Stomach (tissue), 9 donors: ENCODE results near the gene SNAP47. TPM values are rescaled to one million over a fixed set of nuclear protein-coding genes. Genes with fewer than 3 reads are reported as not detected.

Source experiments
- DNase-seq, 2 donors: peaks; one replicate each; pipeline versions ENCODE4 v3.0.0 to v3.0.0-alpha.2; 2013 to 2019
- H3K27ac ChIP-seq, 5 donors: fragments of 200-600 bp in 4 of 5; sonication (generic) in 4 of 5; one replicate each; pipeline ENCODE4 v1.5.1; 2013 to 2019; ENCODE audit warnings: mild to moderate bottlenecking in 1 of 5, moderate library complexity in 1 of 5
- H3K27me3 ChIP-seq, 3 donors: fragments of 200-600 bp; sonication (generic); one replicate each; pipeline ENCODE4 v1.5.1; 2017 to 2019; ENCODE audit warnings: mixed run types in 1 of 3
- H3K36me3 ChIP-seq, 4 donors: fragments of 200-600 bp; sonication (generic); 1 replicate in 3 of 4; 2 replicates in 1 of 4; pipeline ENCODE4 v1.5.1; 2016 to 2019
- H3K4me1 ChIP-seq, 4 donors: fragments of 200-600 bp; sonication (generic); one replicate each; pipeline ENCODE4 v1.5.1; 2016 to 2019
- H3K4me3 ChIP-seq, 4 donors: fragments of 200-600 bp; sonication (generic) in 3 of 4; one replicate each; pipeline ENCODE4 v1.5.1; 2016 to 2019; ENCODE audit warnings: mild to moderate bottlenecking in 1 of 4
- H3K9me3 ChIP-seq, 4 donors: fragments of 200-600 bp; sonication (generic); one replicate each; pipeline ENCODE4 v1.5.1; 2016 to 2019
- EP300 ChIP-seq: sonication (generic); formaldehyde crosslinking; IDR thresholded peaks from one replicate; pipeline ENCODE4 v1.6.1; 2017; ENCODE audit warnings: antibody characterized with exemption
- POLR2A ChIP-seq, 4 donors: fragments of 450-650 bp; IDR thresholded peaks; one replicate each; pipeline ENCODE4 v1.6.1; 2016; ENCODE audit warnings: antibody characterized with exemption in 4 of 4, control low read depth in 2 of 4, mild to moderate bottlenecking in 1 of 4, moderate library complexity in 1 of 4
- POLR2AphosphoS5 ChIP-seq, 3 donors: sonication (generic); formaldehyde crosslinking; IDR thresholded peaks; one replicate each; pipeline ENCODE4 v1.6.1; 2016; ENCODE audit warnings: antibody characterized with exemption in 3 of 3
- WGBS, 5 donors: extraction: QIAGEN DNeasy Blood & Tissue Kit in 3 of 5; methylation state at CpG; one replicate each; pipeline versions ENCODE4 v1.1.5 to v1.1.7; 2013 to 2018; 5-methylcytosine and 5-hydroxymethylcytosine counted together
- intact Hi-C: fragments of 100-400 bp; cut with DNase I; formaldehyde crosslinking; loops from one replicate; pipeline ENCODE4 v1.15.1; 2023; ENCODE audit warnings: low total_unique reads
- polyA plus RNA-seq, 3 donors: library from polyadenylated mRNA; stranded (reverse); fragments of 200-250 nt; gene quantifications; one replicate each; pipeline ENCODE4 v1.2.3, GENCODE V29; 2013
- total RNA-seq, 5 donors: library from RNA; depleted of rRNA; stranded (reverse); fragments of >200 nt; gene quantifications; one replicate each; pipeline versions ENCODE4 v1.1.0 to v1.2.3, GENCODE V29; 2014 to 2016
- TF ChIP-seq, protein P1 (sequence below), 7 experiments: fragments of 450-650 bp in 4 of 7; fragments of 200-600 bp in 3 of 7; sonication (generic) in 3 of 7; IDR thresholded peaks; one replicate each; pipeline ENCODE4 v1.5.1; 2016 to 2019; ENCODE audit warnings: antibody characterized with exemption in 7 of 7, control low read depth in 2 of 7, mild to moderate bottlenecking in 1 of 7
- donor health status: healthy with polysubstance abuse.
- donor health status: Bipolar disorder and iron deficiency.
- donor health status: healthy.

SNAP47 gene
- total and polyA plus RNA-seq, 8 donors: 13.7 to 117 (median 27.3) TPM

DNA sequence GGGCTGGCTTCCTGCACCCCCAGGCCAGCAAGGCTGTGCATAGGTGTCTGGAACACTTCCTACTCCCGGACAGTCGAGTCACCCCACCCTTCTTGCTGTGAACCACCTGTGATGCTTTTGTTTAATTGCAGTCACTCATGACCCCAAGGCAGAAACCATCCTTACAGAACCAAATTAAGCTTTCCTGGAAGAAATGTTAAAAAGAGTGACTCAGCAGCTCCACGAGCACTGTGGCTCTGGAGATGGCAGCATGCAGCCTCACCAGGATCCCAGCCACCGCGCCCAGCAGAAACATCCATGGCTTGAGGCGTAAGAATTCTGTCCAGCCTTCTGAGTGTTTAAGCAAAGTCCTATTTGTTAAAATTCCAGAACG is 28.8 kb downstream of the SNAP47 start:
- Histone ChIP-seq H3K4me1 (peaks cover 15 to 65% (median 38%) of the 10 kb centered on the region in 4 donors), H3K27ac (peak overlapping the region in 1 of 5 donors; percentile 80), H3K4me3 (no peak overlapping the region), H3K27me3 (no peaks in the 10 kb centered on the region), H3K36me3 (peaks cover 35 to 79% (median 75%) of the 10 kb centered on the region in 4 donors), H3K9me3 (no peaks in the 10 kb centered on the region)
- no peak for DNase-seq
- 81 to 92% (median 89%) methylated on average over 7 of the region's 7 CpGs for WGBS, 5 donors
- TF ChIP-seq POLR2AphosphoS5 (IDR thresholded peaks at IDR 0.05): no peak
- intact Hi-C loops: loop anchor here (5.0 kb wide), 1 partner anchor 183 kb away; the partner anchor contains the start of gene WNT9A

- Histone ChIP-seq H3K9me3 (no peaks in the 10 kb centered on the region), H3K36me3 (peaks cover 29 to 79% (median 75%) of the 10 kb centered on the region in 4 donors), H3K4me1 (peaks cover 15 to 51% (median 31%) of the 10 kb centered on the region in 4 donors), H3K27ac (peak overlapping the region in 2 of 5 donors; percentile 10 to 37), H3K27me3 (no peaks in the 10 kb centered on the region), H3K4me3 (no peak overlapping the region)
- TF ChIP-seq POLR2A (IDR thresholded peaks at IDR 0.05): no peak
- TF ChIP-seq, protein P1, sequence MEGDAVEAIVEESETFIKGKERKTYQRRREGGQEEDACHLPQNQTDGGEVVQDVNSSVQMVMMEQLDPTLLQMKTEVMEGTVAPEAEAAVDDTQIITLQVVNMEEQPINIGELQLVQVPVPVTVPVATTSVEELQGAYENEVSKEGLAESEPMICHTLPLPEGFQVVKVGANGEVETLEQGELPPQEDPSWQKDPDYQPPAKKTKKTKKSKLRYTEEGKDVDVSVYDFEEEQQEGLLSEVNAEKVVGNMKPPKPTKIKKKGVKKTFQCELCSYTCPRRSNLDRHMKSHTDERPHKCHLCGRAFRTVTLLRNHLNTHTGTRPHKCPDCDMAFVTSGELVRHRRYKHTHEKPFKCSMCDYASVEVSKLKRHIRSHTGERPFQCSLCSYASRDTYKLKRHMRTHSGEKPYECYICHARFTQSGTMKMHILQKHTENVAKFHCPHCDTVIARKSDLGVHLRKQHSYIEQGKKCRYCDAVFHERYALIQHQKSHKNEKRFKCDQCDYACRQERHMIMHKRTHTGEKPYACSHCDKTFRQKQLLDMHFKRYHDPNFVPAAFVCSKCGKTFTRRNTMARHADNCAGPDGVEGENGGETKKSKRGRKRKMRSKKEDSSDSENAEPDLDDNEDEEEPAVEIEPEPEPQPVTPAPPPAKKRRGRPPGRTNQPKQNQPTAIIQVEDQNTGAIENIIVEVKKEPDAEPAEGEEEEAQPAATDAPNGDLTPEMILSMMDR (IDR thresholded peaks at IDR 0.05): no peak
- no peak for TF ChIP-seq EP300
- TF ChIP-seq POLR2AphosphoS5 (IDR thresholded peaks at IDR 0.05): no peak
- intact Hi-C loops: no loop called here
- WGBS, 5 donors: 90 to 96% (median 93%) methylated on average over 5 to 8 of the region's 8 CpGs
- DNase-seq: no peak
These were observed 30.2 kb downstream of the SNAP47 start for GRCh38 chr1:227765261-227766014.

DNA sequence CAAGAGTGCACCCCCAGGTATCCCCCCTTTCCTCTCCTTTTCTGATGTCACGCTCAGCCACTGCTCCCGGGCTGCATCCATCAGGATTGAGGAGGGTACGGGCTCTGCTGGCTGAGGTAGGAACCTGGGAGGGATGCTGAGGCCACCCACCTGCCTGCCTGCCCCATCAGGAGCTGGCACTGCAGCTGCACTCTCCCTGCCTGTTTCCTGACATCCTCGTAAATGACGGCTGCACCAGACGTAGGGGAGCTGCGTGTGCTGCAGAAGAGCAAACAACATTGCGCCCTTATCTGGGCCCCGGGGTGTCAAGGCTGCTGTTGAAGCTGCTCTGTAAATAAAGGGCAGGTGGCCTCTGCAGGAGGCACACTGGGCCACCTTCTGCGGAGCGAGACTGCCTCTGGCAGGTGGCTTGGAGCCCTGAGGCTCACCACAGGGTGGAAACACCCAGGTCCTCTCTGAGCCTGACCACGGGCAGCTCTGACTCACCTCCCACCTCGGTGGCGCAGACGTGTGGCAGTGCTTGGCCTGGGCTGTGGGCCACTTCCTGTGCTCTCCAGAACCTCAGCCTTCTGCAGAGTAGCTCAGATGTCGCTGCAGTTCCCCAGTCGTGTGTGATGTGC is 30.9 kb downstream of the SNAP47 start:
- WGBS, 5 donors: 35 to 52% (median 48%) methylated on average over 9 to 17 of the region's 17 CpGs
- Histone ChIP-seq H3K36me3 (peaks cover 29 to 79% (median 77%) of the 10 kb centered on the region in 4 donors), H3K9me3 (no peaks in the 10 kb centered on the region), H3K4me1 (peaks cover 15 to 50% (median 31%) of the 10 kb centered on the region in 4 donors), H3K27ac (peak overlapping the region in 2 of 5 donors; percentile 10 to 37), H3K4me3 (no peak overlapping the region), H3K27me3 (no peaks in the 10 kb centered on the region)
- DNase-seq: peak; percentile 60 to 69
- no peak for TF ChIP-seq POLR2AphosphoS5 (IDR thresholded peaks at IDR 0.05)
- TF ChIP-seq POLR2A (IDR thresholded peaks at IDR 0.05): no peak
- TF ChIP-seq, protein P1 (IDR thresholded peaks at IDR 0.05): no peak
- TF ChIP-seq EP300: no peak
- intact Hi-C loops: no loop called here

GRCh38 chr1:227766653-227767277 is 31.5 kb downstream of the SNAP47 start:
- H3K27ac ChIP-seq: no peak overlapping the region
- intact Hi-C loops: no loop called here
- TF ChIP-seq POLR2A (IDR thresholded peaks at IDR 0.05): no peak
- no peak for TF ChIP-seq EP300
- TF ChIP-seq POLR2AphosphoS5 (IDR thresholded peaks at IDR 0.05): no peak
- TF ChIP-seq, protein P1 (IDR thresholded peaks at IDR 0.05): no peak
- WGBS, 5 donors: 78 to 84% (median 80%) methylated on average over 19 of the region's 19 CpGs
- peaks cover 15 to 47% (median 30%) of the 10 kb centered on the region in 4 donors for H3K4me1 ChIP-seq
- no peak for DNase-seq
- H3K4me3 ChIP-seq: no peak overlapping the region
- H3K9me3 ChIP-seq: no peaks in the 10 kb centered on the region
- H3K27me3 ChIP-seq: no peaks in the 10 kb centered on the region
- peaks cover 29 to 79% (median 77%) of the 10 kb centered on the region in 4 donors for H3K36me3 ChIP-seq
